Mesendoderm (in vitro differentiated cells): Measurements from ENCODE around the gene CPPED1.
"Not testable (repeated sequence)": the region's sequence is repeated elsewhere in the genome, so short reads cannot be mapped to it uniquely, and the experiment has no call there.

Experiments
- DNase-seq: peaks from one replicate; pipeline ENCODE4 v3.0.0; 2013
- H2AK5ac ChIP-seq: 2 replicates; pipeline ENCODE4 v1.6.1; 2013; ENCODE audit warnings: low read length, inconsistent platforms
- H2BK120ac ChIP-seq: 2 replicates; pipeline ENCODE4 v1.6.1; 2013; ENCODE audit warnings: low read depth, mild to moderate bottlenecking, low read length, moderate library complexity, mixed read lengths
- H2BK15ac ChIP-seq: replicated peaks from 2 replicates; pipeline ENCODE4 v1.6.1; 2013; ENCODE audit warnings: low read depth, mild to moderate bottlenecking, moderate library complexity
- H2BK5ac ChIP-seq: 2 replicates; pipeline ENCODE4 v1.6.1; 2013; ENCODE audit warnings: low read length, inconsistent platforms
- H3K18ac ChIP-seq: 2 replicates; pipeline ENCODE4 v1.6.1; 2013; ENCODE audit warnings: mild to moderate bottlenecking, low read length, mixed read lengths
- H3K23ac ChIP-seq: one replicate; pipeline ENCODE4 v1.6.1; 2013; ENCODE audit warnings: low read length
- H3K27ac ChIP-seq: 2 replicates; pipeline ENCODE4 v1.5.1; 2013; ENCODE audit warnings: low read depth, mild to moderate bottlenecking, inconsistent platforms, low read length, moderate library complexity
- H3K27me3 ChIP-seq: 2 replicates; pipeline ENCODE4 v1.6.1; 2013; ENCODE audit warnings: low read length, control low read depth, mild to moderate bottlenecking, inconsistent platforms; ENCODE audit not compliant: insufficient read depth, poor library complexity
- H3K36me3 ChIP-seq: 2 replicates; pipeline ENCODE4 v1.6.1; 2013; ENCODE audit warnings: low read length, inconsistent platforms; ENCODE audit not compliant: control insufficient read depth, insufficient read depth
- H3K4ac ChIP-seq: one replicate; pipeline ENCODE4 v1.6.1; 2013; ENCODE audit warnings: low read depth, mild to moderate bottlenecking, low read length, moderate library complexity
- H3K4me1 ChIP-seq: 2 replicates; pipeline ENCODE4 v1.6.1; 2013; ENCODE audit warnings: low read depth, low read length, inconsistent platforms; ENCODE audit not compliant: control insufficient read depth
- H3K4me2 ChIP-seq: 2 replicates; pipeline ENCODE4 v1.6.1; 2013; ENCODE audit warnings: low read length
- H3K4me3 ChIP-seq: 2 replicates; pipeline ENCODE4 v1.5.1; 2013; ENCODE audit warnings: mild to moderate bottlenecking, low read length
- H3K56ac ChIP-seq: one replicate; pipeline ENCODE4 v1.6.1; 2013; ENCODE audit warnings: low read length
- H3K79me1 ChIP-seq: 2 replicates; pipeline ENCODE4 v1.6.1; 2013; ENCODE audit warnings: low read length, inconsistent platforms
- H3K79me2 ChIP-seq: 2 replicates; pipeline ENCODE4 v1.6.1; 2013; ENCODE audit warnings: mild to moderate bottlenecking, low read length; ENCODE audit not compliant: control insufficient read depth, insufficient read depth
- H3K9ac ChIP-seq: 2 replicates; pipeline ENCODE4 v1.6.1; 2013; ENCODE audit warnings: low read length, inconsistent platforms
- H4K5ac ChIP-seq: one replicate; pipeline ENCODE4 v1.6.1; 2013; ENCODE audit warnings: low read length
- H4K8ac ChIP-seq: one replicate; pipeline ENCODE4 v1.6.1; 2013; ENCODE audit warnings: low read depth, mild to moderate bottlenecking, control low read depth, low read length, moderate library complexity
- WGBS: extraction: QIAGEN DNeasy Blood & Tissue Kit; methylation state at CpG from one replicate; pipeline ENCODE4 v1.1.7; 2013; ENCODE audit warnings: low lambda C conversion rate, missing lambda C conversion rate; ENCODE audit not compliant: insufficient coverage; ENCODE audit errors: extremely low coverage; 5-methylcytosine and 5-hydroxymethylcytosine counted together

The CPPED1 gene

DNA sequence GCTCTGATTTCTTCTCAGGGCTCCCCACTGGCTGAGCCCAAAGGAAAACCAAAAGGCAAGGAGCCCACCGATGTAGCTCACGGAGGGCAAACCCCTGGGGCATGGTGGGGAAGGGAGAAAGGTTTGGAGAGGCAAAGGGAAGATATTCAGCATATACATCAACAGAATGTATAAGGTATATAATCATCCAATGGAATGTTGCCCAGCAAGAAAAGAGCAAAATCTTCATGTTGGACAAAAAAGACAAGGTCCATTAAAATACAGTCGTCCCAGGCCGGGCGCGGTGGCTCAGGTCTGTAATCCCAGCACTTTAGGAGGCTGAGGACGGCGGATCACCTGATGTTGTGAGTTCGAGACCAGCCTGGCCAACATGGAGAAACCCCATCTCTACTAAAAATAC lies 1.6 kb downstream of the CPPED1 start:
- no peak overlapping the region for H3K23ac ChIP-seq
- H3K4ac ChIP-seq, result no peak overlapping the region
- H3K4me1 ChIP-seq, result no peaks in the 10 kb centered on the region
- H3K4me3 ChIP-seq, result no peak overlapping the region
- no peak overlapping the region for H3K56ac ChIP-seq
- no peak overlapping the region for H3K9ac ChIP-seq
- DNase-seq, result no peak
- no peak overlapping the region for H2BK15ac ChIP-seq
- no peak overlapping the region for H3K4me2 ChIP-seq
- no peak overlapping the region for H3K18ac ChIP-seq
- H4K8ac ChIP-seq, result no peak overlapping the region
- H2BK5ac ChIP-seq, result no peak overlapping the region
- no peaks in the 10 kb centered on the region for H3K79me2 ChIP-seq
- no CpG with 5 or more reads among the region's 9 CpGs for WGBS
- H3K36me3 ChIP-seq, result no peaks in the 10 kb centered on the region
- peaks cover 2% of the 10 kb centered on the region for H3K79me1 ChIP-seq
- no peak overlapping the region for H2BK120ac ChIP-seq
- no peak overlapping the region for H4K5ac ChIP-seq
- H3K27me3 ChIP-seq, result no peaks in the 10 kb centered on the region
- H2AK5ac ChIP-seq, result no peak overlapping the region
- H3K27ac ChIP-seq, result no peak overlapping the region

- H3K27me3 ChIP-seq, result no peaks in the 10 kb centered on the region
- H3K23ac ChIP-seq, result no peak overlapping the region
- no peak overlapping the region for H3K56ac ChIP-seq
- H3K79me1 ChIP-seq, result peaks cover 2% of the 10 kb centered on the region
- H3K9ac ChIP-seq, result no peak overlapping the region
- DNase-seq, result no peak
- H3K4me2 ChIP-seq, result no peak overlapping the region
- no peaks in the 10 kb centered on the region for H3K4me1 ChIP-seq
- H3K27ac ChIP-seq, result no peak overlapping the region
- H3K4me3 ChIP-seq, result no peak overlapping the region
- H3K79me2 ChIP-seq, result no peaks in the 10 kb centered on the region
- H3K36me3 ChIP-seq, result no peaks in the 10 kb centered on the region
- H2BK15ac ChIP-seq, result no peak overlapping the region
- H4K8ac ChIP-seq, result no peak overlapping the region
- WGBS, result no CpG with 5 or more reads among the region's 4 CpGs
- H3K18ac ChIP-seq, result no peak overlapping the region
- no peak overlapping the region for H2AK5ac ChIP-seq
- no peak overlapping the region for H2BK5ac ChIP-seq
- H3K4ac ChIP-seq, result no peak overlapping the region
- no peak overlapping the region for H2BK120ac ChIP-seq
- no peak overlapping the region for H4K5ac ChIP-seq
These were observed 2.1 kb downstream of the CPPED1 start for GRCh38 chr16:12801511-12802042.

DNA sequence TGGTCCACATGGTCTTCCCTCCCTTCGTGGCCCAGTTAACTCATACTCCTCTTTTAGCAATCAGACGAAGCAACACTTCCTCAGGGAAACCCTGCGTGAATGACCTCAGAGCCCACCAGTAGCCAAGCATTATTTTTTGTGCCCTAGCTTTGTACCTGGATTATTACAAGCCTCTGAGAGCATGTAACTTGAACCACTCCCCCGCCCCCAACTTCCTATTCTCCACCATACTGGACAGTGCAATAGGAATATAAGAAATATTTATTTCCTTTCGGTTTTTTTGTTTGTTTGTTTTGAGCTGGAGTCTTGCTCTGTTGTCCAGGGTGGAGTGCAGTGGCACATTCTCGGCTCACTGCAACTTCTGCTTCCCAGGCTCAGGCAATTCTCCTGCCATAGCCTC lies 2.9 kb downstream of the CPPED1 start:
- H3K79me2 ChIP-seq, result no peaks in the 10 kb centered on the region
- no CpG with 5 or more reads among the region's 6 CpGs for WGBS
- no peak overlapping the region for H4K8ac ChIP-seq
- no peak overlapping the region for H3K56ac ChIP-seq
- peaks cover 2% of the 10 kb centered on the region for H3K79me1 ChIP-seq
- H2BK15ac ChIP-seq, result no peak overlapping the region
- H3K4me1 ChIP-seq, result no peaks in the 10 kb centered on the region
- no peak for DNase-seq
- H2BK5ac ChIP-seq, result no peak overlapping the region
- no peak overlapping the region for H4K5ac ChIP-seq
- no peaks in the 10 kb centered on the region for H3K36me3 ChIP-seq
- H3K23ac ChIP-seq, result no peak overlapping the region
- no peaks in the 10 kb centered on the region for H3K27me3 ChIP-seq
- H2BK120ac ChIP-seq, result no peak overlapping the region
- H3K9ac ChIP-seq, result no peak overlapping the region
- H3K18ac ChIP-seq, result no peak overlapping the region
- H3K4me2 ChIP-seq, result no peak overlapping the region
- no peak overlapping the region for H3K4ac ChIP-seq
- H3K4me3 ChIP-seq, result no peak overlapping the region
- no peak overlapping the region for H2AK5ac ChIP-seq
- no peak overlapping the region for H3K27ac ChIP-seq

DNA sequence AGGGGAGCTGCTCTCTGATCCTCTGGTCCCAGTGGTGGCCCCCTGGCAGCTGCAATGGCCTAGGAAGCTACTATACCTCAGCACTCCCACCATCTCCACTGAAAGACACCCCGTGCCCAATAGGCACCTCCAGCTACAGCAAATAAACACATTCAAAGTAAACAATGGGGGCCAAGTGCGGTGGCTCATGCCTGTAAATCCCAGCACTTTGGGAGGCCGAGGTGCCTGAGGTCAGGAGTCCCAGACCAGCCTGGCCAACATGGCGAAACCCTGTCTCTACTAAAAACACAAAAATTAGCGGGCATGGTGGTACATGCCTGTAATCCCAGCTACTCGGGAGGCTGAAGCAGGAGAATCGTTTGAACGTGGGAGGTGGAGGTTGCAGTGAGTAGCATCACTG lies 3.7 kb downstream of the CPPED1 start:
- not testable (repeated sequence) for H2BK120ac ChIP-seq, H3K56ac ChIP-seq, H3K79me2 ChIP-seq

GRCh38 chr16:12798846-12799245 lies 4.8 kb downstream of the CPPED1 start:
- H3K4ac ChIP-seq, result no peak overlapping the region
- H3K18ac ChIP-seq, result no peak overlapping the region
- no peak overlapping the region for H2BK15ac ChIP-seq
- peaks cover 2% of the 10 kb centered on the region for H3K79me1 ChIP-seq
- no peaks in the 10 kb centered on the region for H3K36me3 ChIP-seq
- H4K5ac ChIP-seq, result no peak overlapping the region
- no CpG with 5 or more reads among the region's 5 CpGs for WGBS
- H3K56ac ChIP-seq, result no peak overlapping the region
- H3K79me2 ChIP-seq, result no peaks in the 10 kb centered on the region
- no peak overlapping the region for H2BK120ac ChIP-seq
- no peak overlapping the region for H4K8ac ChIP-seq
- H2BK5ac ChIP-seq, result no peak overlapping the region
- no peaks in the 10 kb centered on the region for H3K27me3 ChIP-seq
- H3K27ac ChIP-seq, result no peak overlapping the region
- no peak overlapping the region for H3K4me2 ChIP-seq
- no peak overlapping the region for H3K4me3 ChIP-seq
- DNase-seq, result no peak
- peaks cover 2% of the 10 kb centered on the region for H3K4me1 ChIP-seq
- no peak overlapping the region for H3K23ac ChIP-seq
- no peak overlapping the region for H2AK5ac ChIP-seq
- H3K9ac ChIP-seq, result no peak overlapping the region

More for the DNA sequence above, 3.7 kb downstream of the CPPED1 start:
- not testable (repeated sequence) for H2BK15ac ChIP-seq, H3K27ac ChIP-seq, H4K8ac ChIP-seq, H3K4ac ChIP-seq, H4K5ac ChIP-seq, DNase-seq, H3K9ac ChIP-seq, H2AK5ac ChIP-seq, H3K27me3 ChIP-seq, H3K4me2 ChIP-seq, H3K4me1 ChIP-seq, H2BK5ac ChIP-seq, H3K36me3 ChIP-seq, H3K18ac ChIP-seq, H3K79me1 ChIP-seq, H3K4me3 ChIP-seq, H3K23ac ChIP-seq
- WGBS, result no CpG with 5 or more reads among the region's 8 CpGs

DNA sequence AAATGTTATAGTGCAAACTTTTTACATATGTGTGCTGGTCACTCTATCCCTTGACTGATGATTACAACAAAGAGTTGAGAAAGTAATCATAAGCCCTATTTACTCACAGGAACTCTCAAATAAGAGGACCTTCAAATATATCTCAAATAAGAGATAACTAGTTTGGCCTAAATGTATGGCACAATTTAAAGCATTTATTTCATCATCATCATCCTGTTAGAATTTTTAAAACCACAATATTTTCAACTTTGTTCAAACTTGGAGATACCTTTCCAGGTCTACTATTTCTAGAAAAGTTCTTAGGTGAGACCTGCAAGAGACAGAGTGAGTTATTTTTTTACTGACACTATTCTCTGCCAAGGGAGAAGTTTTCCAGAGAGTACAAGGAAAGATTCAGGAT lies 5.5 kb downstream of the CPPED1 start:
- Histone ChIP-seq H3K4me2 (no peak overlapping the region), H3K4me3 (no peak overlapping the region), H2BK15ac (no peak overlapping the region), H3K23ac (no peak overlapping the region), H4K5ac (no peak overlapping the region), H2BK5ac (no peak overlapping the region), H3K27me3 (no peaks in the 10 kb centered on the region), H3K56ac (no peak overlapping the region), H2AK5ac (no peak overlapping the region), H3K79me1 (peaks cover 2% of the 10 kb centered on the region), H3K18ac (no peak overlapping the region), H3K4me1 (peaks cover 7% of the 10 kb centered on the region), H3K9ac (no peak overlapping the region), H3K27ac (no peak overlapping the region), H2BK120ac (no peak overlapping the region), H3K36me3 (no peaks in the 10 kb centered on the region), H3K79me2 (no peaks in the 10 kb centered on the region), H3K4ac (no peak overlapping the region), H4K8ac (no peak overlapping the region)
- no peak for DNase-seq
